Epidermal melanocyte (primary cell): Measurements from ENCODE around the gene IL1R2.
"Not testable (repeated sequence)": the region's sequence is repeated elsewhere in the genome, so short reads cannot be mapped to it uniquely, and the experiment has no call there.

Experiments
- DNase-seq: peaks from one replicate; pipeline ENCODE4 v3.0.0; 2011; ENCODE audit warnings: low spot score; ENCODE audit not compliant: insufficient read length

Gene IL1R2

DNA sequence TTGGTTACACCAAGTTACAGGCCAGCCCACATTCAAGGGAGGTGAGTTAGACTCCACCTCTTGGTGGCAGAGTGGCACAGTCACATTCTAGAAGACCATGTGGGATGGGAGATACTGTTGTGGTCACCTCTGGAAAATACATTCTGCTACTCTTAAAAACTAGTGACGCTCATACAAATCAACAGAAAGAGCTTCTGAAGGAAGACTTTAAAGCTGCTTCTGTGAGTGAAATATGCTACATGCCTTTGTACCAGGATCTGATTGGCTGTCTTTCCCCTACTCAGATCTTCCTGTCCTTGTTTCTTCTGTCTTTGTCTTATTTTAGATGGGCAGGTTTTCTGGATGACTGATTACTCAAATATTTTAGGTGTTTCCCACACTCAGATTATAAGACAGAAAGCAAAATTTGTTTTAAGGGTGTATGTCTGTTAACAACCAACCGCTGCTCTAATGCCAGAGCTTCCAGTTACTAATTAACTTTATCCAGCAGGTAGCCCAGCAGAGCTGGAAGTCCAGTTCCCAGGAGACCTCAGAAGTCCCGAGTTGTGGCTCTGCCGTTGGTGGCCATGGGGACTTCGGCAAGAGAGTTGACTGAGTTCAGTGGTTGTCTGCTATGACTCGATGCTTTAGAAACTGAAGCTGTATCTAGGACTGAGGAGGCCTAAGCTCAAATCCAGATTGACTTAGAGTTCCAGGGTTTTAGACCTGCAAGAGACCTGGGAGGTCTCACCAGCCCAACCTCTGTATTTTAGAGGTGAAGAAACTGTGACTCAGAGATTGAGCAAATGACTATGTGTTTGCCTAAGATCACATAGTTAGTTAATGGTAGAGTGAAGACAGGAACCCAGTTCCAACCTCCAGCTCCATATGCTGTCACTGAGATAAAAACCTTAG lies 7.4 kb downstream of the IL1R2 start:
- DNase-seq = no peak

DNA sequence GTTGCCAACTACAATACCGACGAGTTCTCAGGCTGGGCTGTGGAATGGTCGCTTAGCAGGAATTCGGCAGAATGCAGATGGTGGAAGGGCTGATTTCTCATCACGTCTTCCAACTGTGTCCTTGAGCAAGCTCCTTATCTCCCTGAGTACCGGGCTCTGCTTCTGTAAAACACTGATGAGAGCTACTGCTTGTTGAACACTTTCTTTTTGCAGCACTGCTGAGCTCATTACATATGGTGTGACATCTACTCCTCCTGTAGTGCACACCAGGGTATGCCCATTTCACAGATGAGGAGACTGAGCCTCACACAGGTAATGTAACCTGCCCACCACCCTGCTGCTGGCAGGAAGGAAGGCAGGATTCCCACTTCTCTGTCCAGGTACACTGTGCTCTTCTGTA lies 8.3 kb downstream of the IL1R2 start:
- DNase-seq = no peak

DNA sequence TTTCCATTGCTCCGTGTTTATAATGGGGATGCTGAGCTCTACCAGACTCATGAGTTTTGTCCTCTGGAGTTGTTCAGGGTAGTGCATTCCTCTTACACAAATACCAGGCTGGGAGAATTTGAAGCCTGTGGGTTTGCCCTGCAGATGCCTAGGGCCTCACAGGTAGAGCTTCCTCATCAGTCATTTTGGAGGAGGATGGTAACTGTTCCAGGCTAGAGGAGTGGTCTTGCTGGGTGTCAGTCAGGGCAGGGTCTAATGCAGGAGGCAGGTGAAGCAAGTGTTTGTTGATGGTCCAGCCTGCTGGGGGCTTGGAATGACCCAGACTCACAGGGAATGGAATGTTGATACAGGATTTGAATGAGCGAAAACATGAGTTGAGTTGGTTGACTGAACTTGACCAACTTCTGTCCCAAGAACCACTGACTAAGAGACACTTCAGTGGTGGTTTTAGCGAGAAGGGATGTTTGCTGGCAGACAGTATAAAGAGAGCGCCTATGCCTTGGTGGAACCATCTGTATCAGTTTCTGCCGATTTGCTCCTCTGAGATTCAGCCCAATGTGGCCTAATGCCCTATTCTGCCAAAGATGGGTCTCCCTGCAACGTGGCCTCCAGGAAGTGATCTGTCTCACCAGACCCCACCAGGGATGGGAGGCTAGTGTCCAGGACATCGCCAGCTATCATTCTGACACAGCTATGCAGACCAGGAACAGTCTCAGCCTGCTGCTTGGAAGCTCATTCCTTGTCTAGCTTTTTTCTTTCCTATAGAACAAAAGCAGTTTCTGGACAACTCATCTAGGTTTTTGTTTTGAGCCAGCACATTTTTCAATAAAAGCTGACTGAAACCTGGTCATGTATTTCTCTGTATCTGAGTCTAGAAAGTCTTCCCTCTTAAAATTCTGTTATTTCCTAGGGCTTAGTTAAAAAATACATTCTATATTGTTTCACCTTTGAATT lies 9.3 kb downstream of the IL1R2 start:
- no peak for DNase-seq

DNA sequence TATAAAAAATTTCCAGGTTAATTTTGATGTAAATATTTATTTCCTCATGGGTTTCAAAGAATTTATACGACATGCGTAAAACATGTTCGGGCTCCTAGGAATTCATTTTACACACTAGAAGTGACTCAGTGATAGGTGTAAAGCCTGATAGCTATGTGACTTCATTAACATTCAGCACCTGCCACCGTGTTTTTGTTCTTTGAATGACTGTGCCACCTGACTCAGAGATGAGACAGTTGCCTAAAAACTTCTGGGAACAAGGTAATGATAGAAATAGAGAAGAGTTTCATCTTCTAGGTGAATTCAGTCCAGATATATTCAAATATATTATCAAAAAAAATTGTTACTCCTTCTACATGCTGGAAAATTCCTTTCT lies 10.0 kb downstream of the IL1R2 start:
- no peak for DNase-seq

DNA sequence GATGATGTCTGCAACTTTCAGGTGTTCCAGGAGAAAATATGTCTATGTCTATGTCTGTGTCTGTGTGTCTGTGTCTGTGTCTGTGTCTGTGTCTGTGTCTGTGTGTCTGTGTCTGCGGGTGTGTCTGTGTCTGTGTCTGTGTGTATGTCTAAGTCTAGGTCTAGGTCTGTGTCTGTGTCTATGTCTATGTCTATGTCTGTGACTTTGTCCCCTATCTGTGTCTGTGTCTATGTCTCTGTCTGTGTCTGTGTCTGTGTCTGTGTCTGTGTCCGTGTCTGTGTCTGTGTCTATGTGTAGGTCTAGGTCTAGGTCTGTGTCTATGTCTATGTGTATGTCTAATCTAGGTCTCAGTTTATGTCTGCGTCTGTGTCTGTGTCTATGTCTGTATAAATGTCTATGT lies 10.5 kb downstream of the IL1R2 start:
- DNase-seq = no peak

DNA sequence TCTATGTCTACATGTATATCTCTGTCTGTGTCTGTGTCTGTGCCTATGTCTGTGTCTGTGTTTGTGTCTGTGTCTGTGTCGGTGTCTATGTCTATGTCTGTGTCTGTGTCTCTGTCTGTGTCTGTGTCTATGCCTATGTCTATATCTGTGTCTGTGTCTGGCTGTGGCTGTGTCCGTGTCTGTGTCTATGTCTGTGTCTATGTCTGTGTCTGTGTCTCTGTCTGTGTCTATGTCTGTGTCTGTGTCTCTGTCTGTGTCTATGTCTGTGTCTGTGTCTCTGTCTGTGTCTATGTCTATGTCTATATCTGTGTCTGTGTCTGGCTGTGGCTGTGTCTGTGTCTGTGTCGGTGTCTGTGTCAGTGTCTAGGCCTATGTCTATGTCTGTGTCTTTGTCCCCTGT lies 11.1 kb downstream of the IL1R2 start:
- not testable (repeated sequence) for DNase-seq

DNA sequence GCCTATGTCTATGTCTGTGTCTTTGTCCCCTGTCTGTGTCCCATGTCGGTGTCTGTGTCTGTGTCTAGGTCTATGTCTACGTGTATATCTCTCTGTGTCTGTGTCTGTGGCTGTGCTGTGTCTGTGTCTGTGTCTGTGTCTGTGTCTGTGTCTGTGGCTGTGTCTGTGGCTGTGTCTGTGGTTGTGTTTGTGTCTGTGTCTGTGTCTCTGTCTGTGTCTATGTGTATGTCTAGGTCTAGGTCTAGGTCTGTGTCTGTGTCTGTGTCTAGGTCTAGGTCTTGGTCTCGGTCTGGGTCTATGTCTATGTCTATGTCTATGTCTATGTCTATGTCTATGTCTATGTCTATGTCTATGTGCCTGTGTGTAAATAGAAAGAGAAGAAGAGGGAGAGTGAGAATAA lies 11.9 kb downstream of the IL1R2 start:
- DNase-seq = no peak

DNA sequence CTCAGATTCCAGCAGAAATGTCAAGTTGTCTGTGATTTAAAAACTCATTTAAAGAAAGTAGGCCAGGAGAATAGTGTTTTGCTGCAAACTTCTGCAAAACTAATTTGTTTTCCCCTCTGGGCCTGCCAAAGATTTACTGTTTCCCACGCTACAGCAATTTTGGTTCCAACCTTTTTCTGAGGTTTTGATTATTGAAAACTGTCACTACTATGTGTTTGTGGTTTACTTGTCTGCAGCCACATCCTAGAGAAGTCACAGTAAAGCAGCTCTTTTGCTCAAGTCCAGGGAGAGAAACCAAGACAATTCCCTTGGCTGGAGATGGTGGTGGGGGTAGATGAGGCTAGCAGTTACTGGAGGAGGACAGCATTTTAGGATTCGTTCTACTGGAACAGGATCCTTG lies 12.8 kb downstream of the IL1R2 start:
- no peak for DNase-seq

DNA sequence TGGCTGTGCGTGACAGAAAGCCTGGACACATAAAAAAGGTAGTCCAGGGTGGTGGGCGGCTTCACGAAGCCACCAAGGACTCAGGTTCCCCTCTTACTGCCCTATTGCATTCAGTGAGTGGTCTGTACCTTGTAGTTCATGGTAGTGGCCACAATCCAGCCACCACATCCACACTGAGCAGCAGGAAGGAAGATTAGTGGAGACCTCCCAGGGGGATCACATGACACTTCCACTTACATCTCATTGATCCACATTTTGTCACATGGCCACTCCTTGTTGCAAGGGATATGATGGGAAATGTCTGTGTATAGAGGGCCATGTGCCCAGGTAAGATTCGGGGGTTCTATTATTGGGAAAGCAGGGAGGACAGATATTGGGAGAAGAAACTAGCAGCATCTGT lies 13.7 kb downstream of the IL1R2 start:
- DNase-seq = no peak

DNA sequence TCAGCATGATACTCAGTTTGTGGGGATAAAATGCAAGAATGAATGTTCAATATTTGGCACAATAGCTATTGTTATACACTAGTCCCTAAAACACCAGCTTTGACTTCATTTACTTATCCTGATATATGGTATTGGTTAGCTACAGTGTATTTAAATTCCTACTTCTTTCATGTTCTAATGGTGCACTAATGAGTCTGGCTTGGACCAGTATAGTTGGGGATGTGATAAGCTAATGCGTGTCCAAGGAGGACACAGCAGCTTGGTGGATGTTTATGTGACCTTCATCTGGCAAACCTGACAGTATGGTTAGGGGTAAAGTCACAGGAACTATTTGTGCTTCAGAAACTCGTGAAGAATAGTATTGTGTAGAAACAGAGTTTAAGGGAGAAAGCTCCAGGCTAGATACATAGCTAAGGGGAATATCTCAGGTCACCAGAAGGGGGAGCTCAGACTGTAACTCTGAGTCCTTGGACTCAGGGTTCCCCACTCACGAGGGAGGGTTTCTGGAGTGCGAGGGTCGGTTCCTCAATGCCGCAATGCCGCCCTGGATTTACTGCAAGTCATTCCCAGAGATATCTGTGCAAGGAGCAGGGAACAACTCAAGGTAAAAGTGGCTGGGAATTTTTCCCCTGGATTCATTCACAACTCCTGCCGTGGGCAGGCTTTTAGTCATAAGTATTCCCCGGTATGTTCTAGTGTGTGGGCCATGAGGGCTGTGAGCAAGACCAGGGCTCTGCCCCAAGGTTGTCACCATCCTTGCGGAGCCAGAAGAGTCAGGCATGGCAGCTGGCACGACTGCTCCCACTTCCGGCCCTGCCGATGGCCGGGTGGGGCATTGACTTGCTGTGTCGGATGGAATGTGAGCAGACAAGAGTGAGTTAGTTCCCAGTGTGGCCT lies 14.5 kb downstream of the IL1R2 start:
- no peak for DNase-seq

DNA sequence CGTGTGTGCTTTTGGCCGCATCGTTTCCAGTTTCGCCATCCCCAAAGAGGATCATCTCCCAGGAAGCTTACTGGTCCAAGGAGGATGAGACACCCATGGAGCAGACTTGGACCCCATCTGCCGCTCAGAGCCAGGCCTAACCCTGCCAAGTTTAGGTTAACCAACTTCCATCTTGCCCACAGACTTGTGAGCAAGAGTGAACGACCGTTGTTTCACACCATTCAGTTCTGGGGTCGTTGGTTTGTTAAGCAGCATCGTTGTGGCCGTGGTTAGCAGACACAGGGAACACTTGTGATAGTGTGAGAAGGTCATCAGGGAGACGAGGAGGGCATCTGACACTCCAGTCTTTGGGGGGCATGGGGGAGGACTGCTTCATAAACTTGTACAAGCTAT lies 15.1 kb downstream of the IL1R2 start:
- DNase-seq = no peak

DNA sequence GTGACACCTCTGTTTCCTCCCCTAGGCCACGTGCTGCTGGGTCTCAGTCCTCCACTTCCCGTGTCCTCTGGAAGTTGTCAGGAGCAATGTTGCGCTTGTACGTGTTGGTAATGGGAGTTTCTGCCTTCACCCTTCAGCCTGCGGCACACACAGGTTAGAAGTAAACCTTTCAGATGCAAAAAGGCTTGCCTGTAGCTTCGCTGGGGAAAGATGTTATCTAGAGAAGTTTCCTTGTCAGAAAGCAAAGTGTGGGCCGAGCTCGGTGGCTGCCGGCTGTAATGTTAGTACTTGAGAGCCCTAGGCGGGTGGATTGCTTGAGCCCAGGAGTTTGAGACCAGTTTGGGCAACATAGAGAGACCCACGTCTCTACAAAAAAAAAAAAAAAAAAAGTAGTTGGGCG lies 16.7 kb downstream of the IL1R2 start:
- no peak for DNase-seq

DNA sequence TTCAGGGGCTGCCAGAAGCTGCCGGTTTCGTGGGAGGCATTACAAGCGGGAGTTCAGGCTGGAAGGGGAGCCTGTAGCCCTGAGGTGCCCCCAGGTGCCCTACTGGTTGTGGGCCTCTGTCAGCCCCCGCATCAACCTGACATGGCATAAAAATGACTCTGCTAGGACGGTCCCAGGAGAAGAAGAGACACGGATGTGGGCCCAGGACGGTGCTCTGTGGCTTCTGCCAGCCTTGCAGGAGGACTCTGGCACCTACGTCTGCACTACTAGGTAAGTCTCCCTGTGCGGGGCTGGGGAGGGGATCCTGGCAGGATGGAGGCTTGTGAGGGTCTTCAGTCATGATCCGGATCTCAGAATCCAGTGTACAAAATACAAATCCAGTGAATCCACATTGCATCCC lies 17.8 kb downstream of the IL1R2 start:
- no peak for DNase-seq

DNA sequence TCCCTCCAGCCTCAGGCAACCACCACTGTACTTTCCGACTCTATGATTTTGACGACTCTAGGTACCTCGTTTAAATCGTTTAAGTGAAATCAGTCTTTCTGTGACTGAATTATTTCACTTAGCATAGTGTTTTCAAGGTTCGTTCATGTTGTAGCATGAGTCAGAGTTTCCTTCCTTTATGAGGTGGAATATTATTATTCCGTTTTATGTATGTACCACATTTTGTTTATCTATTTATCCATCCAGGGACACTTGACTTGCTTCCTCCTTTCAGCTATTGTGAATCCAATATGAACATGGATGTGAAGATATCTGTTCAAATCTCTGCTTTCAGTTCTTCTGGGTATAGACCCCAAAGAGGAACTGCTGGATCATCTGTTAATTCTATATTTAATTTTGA lies 19.1 kb downstream of the IL1R2 start:
- no peak for DNase-seq

DNA sequence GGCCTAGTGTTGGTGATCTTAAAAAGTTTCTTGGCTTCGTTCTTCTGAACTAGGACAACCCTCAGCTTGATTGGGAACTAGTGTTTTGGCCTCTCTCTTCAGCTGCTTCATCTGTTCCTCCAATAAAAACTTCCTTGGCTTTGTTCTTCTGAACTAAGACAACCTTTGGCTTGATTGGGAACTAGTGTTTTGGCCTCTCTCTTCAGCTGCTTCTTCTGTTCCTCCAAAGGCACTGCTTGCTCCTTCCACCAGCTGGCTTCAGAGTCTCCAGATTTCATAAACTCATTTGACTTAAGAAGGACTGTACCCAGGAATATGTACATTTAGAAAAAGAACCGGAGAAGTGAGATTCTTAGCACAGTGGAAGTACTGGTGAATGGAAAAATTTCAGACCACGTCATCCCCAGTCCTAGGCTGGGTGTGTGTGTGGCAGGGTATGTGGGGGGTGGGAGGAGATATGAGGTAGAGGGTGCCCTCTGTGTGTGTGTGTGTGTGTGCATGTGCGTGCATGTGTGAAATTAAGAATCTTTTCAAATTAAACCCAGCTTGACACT lies 20.4 kb downstream of the IL1R2 start:
- DNase-seq = no peak

DNA sequence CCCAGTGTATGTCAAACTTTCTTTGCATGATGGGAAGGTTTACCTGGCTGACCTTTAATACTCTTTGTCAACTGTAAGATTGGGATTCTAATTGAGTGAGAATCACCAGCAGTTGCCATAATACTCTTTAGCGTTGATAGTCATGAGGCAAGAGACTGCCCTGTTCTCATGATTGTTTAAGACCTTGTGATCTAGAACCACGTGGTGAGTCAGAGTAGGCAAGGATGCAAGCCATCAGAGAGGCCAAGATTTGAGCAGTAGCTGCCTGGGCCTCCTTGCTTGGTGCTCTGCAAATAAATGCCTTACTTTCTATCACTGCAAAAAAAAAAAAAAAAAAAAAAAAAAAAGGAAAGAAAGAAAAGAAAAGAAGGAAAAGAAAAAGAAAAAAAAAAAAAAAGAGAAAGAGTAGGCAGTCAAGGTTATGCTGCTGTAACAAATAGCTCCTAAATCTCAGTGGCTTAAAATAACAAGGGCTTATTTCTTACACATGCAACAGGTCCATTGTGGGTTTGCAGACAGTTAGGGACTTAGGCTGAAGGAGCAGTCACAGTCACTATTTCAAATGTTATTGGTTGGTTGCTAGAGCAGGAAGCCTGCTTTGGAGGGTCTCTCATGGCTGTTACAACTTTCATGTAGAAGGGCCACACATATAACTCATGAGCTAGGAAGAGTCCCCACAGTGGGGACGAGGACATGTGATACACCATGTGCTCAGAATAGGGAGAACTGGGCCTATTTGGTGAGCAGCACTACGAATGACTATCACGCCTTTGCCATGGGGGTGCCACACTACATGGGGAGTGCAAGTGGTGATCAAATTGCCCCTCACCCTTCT lies 21.7 kb downstream of the IL1R2 start:
- no peak for DNase-seq

DNA sequence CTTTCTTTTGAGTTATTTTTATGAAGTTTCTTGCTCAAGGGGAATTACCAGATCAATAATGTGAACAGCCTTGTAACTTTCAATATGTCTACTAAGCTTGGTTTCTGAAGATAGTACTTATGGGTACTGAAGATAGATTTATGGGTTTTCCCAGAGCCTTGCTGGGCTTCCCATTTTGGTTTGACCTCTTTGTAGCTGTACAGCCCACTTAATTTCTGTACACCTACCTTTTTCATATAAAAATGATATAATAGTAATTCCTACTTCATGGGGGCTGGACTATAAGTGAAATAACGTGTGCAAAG lies 22.2 kb downstream of the IL1R2 start:
- DNase-seq = no peak

DNA sequence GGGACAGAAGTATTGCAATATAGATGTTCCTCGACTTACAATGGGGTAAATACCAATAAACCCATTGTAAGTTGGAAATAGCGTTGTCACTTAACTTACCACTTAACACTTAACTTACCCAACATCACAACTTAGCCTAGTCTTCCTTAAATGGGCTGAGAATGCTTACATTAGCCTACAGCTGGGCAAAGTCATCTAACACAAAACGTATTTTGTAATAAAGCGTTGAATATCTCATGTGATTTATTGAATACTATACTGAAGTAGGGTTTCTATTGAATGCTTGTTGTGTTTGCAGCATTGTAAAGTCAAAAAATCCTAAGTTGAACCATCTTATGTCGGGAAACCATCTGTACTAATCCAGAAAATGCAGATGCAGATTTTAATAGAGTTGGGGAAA lies 23.6 kb downstream of the IL1R2 start:
- no peak for DNase-seq

DNA sequence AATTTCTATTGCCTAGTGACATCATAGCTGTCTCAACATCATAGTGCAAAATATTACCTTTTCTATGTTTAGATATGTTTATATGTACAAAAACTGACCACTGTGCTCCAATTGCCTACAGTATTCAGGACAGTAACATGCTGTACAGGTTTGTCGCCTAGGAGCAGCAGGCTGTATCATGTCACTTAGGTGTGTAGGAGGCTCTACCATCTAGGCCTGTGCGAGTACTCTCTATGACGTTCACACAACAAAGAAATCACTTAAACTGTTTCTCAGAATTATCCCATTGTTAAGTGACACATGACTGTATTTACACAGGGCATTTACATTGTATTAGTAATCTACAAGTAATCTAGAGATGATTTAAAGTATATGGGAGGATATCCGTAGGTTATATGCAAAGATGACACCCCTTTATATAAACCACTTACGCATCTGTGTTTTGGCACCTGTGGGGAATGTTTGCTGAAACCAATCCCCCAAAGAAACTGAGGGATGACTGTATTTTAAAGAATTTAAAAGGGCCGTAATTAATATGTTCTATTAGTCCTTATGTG lies 24.7 kb downstream of the IL1R2 start:
- no peak for DNase-seq

DNA sequence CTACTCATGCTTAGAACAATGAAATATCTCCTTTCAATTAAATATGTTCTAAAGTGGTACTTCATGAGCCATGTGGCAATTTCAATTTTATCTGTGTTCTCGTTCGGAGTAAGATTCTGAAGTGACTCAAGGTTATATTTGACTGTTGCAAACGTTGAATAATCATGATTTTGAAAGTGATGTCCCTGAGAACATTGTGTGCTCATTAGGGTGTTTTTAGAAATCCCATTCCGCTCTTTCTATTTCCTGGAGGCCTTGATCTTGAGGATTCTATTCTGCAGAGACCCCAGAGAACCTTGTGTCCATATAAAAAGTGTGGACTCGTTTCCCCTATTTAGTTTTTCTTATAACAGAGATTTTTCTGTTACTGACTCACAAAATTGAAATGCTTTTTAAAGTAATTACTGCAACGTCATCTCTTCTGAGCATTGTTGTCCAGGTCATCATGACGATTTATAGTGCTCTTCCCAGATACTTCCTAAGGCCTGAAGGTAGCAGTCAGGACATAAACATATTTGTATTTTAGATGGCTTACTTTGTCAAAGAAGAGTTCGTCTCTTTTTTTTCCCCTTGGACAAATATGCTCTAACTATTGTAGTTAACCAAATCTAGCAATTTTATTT lies 27.2 kb downstream of the IL1R2 start:
- no peak for DNase-seq
